Erythroblast (primary cell): ENCODE results near the gene DNAAF1.

Experiments
- GATA1 ChIP-seq: IDR thresholded peaks from 2 replicates; pipeline ENCODE4 v1.6.1; 2011; ENCODE audit warnings: low read depth, mild to moderate bottlenecking, control low read depth, low read length, moderate library complexity
- POLR2A ChIP-seq: IDR thresholded peaks from 2 replicates; pipeline ENCODE4 v1.6.1; 2011; ENCODE audit warnings: mild to moderate bottlenecking, low read length

- TF ChIP-seq POLR2A (no peak), GATA1 (no peak)
These were observed 39.0 kb upstream of the DNAAF1 start for GRCh38 chr16:84105948-84106740.
